GM21447 (cell line): ENCODE measurements around the gene FGD2.

Experiments used
- ATAC-seq: cut with Tn5 transposase; IDR thresholded peaks from one replicate; pipeline ENCODE4 v1.9.1; 2021; ENCODE audit not compliant: unreplicated experiment

The FGD2 gene

GRCh38 chr6:36970892-36971842 lies 34.3 kb upstream of the FGD2 start:
- no peak for ATAC-seq

- no peak for ATAC-seq
Measured at GRCh38 chr6:36971921-36972673, 33.4 kb upstream of the FGD2 start.

- no peak for ATAC-seq
Measured at GRCh38 chr6:36973190-36973589, 32.3 kb upstream of the FGD2 start.

DNA sequence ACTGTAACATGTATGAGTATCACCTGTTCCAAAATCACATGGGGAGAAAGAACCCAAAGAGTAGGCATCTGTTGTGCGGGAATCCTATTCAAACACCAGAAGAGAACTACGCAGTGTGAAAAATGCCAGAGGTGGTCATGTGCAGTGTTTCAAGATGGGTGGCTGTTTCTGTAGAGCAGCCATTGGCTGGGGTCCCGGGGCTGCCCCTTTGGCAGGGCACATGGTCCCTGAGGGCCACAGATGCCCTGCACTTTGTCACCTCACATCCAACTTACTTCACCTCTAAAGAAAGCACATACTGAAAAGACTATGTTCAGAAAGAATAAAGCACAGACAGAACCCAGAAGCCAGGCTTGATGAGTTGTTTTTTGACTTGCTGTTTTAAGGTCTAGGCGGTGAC lies 31.8 kb upstream of the FGD2 start:
- ATAC-seq: no peak

DNA sequence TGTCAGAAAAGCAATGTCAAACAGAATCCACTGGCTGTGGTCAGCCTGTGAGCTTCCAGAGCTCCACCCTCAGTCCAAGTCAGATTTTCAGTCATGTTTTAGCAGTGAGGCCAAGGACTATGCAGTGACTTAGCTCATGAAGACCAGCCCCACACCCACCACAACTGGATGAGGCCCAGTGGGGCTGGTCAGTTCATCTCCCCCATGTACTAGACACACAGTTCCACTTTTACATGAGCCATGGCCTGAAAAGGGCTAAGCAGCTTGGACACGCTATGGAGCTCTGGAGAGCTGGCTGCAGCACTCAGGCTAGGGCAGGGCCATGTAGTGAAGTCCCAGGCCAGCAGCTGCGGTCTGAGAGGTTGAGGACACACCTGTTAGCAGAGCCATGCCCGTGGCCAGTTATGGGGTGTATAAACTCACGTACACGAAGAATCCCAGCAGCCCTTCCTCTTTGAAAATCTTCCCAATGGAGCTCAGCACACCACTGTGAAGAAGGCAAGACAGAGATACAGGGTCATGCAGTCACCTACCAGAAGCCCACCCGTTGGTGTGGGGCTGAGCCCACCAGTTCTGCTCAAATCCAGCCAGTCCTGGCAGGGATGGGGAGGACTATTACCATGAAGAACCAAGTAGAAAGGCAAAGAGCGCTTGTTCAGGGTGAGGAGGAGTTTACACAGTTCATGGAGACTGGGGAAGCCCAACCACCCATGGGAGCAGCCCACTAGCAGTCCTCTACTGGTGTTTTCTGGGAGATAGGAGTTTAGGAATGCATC lies 30.0 kb upstream of the FGD2 start:
- no peak for ATAC-seq

DNA sequence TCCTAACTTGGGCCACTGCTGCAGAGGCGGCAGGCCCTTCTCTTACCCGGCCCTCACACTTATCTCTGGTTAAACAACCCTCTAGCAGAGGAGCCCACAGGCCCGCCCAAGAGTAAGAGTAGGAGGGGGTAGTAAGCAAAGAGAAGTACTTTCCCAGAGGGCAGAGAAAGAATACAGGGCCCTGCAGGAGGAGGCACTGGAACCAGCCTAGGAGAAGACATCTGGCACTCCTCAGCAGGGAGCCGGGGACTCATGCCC lies 29.5 kb upstream of the FGD2 start:
- no peak for ATAC-seq

GRCh38 chr6:36976509-36976908 lies 28.9 kb upstream of the FGD2 start:
- ATAC-seq: no peak

- no peak for ATAC-seq
Measured at GRCh38 chr6:36976931-36977330, 28.5 kb upstream of the FGD2 start.

GRCh38 chr6:36977470-36977941 lies 27.9 kb upstream of the FGD2 start:
- ATAC-seq: no peak

GRCh38 chr6:36978421-36979346 lies 26.8 kb upstream of the FGD2 start:
- ATAC-seq: no peak

DNA sequence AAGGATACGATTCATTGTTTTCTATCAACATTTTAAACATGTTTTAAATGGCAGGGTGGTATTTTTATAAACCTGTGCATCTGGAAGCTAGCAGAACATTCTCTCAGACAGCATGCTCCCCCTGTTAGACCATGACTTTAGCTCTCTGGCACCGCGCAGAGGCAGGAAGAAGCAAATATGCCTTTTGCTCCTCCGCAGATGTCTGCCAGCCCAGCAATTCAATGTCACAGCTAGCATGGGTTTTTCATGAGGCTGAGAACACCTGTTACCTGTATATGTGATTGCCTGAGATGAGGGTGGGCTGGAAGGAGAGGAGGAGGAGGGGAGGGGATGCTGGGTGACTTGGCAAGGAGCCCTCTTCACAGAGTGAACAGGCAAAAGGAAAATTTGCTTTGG lies 26.1 kb upstream of the FGD2 start:
- ATAC-seq: no peak

- ATAC-seq: no peak
Measured at GRCh38 chr6:36980129-36980528, 25.3 kb upstream of the FGD2 start.

DNA sequence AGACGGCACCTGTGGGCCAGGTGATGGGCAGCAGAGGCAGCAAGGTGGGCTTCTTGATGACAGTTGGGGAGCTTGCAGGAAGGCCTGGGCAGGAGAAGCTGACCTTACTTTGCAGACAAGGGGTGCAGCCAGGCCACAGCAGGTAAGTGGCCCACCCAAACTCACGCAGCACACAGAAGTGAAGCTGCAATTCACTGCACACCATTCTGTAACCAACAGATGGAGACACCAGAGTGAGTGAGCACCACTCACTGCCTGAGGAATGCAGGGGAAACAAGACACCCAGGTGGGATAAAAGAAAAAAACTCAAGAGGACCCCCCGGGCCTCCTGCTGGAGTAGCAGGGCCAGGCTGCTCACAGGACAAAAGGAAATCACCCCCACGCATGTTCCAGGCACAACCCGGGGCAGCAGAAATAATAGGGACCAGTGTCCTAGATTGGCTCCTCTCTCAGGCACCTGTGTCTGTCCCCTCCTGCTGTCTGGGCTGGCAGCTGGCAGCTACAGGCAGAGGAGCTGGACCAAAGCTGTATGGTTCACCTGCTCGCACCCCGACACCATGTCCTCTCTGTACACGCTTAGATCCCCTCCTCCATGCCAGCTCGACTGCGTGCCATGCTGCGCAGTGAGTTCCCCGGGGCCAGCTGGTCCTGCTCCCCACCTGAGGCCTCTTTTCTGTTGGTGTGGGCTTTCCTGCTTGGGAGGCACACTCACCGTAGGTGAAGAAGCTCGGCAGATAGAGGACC lies 24.4 kb upstream of the FGD2 start:
- ATAC-seq: no peak

GRCh38 chr6:36983538-36983937 lies 21.9 kb upstream of the FGD2 start:
- ATAC-seq: no peak

- ATAC-seq: no peak
Measured at GRCh38 chr6:36984581-36985416, 20.7 kb upstream of the FGD2 start.

GRCh38 chr6:36985417-36985807 lies 20.0 kb upstream of the FGD2 start:
- no peak for ATAC-seq

DNA sequence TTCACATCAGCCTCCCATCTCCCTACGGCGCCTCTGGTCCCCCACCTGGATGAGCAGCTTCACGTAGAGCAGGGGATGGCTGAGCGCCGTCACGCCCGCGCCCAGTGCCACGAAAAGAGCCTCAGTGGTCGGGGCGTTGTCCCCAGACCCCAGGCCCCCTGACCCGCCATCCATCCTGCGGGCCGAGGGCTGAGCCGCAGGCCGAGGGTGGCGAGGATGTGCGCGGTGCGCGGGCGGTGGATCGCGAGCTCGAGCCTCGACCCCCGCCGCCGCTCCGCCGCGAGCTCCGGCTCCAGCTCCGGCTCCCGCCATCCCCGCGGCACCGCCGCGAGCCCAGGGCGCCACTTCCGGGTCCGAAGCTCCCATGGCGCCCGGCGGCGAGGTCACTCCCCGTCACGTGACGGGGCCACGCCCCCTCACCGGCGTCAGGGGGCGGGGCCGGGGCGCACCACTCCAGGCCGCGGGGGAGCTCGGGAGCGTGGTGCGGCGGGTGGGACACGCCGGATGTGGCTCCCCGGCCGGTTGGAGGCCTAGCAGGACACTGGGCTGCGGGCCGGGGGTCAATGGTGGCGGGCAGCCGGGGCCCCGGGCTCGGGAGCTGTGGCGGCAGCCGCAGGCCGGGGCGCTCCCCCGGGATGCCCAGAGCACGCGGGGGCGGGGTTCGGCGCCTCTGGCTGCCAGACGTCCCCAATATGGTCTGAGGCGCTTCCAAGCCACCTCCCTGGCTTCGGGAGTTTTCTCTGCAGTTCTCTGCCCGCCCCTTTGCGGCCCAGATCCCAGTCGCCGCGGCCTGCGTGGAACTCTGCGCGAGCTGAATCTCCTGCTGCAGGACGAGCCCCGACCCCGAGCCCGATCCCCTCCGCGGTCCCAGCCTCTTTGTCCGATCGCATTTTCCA lies 19.4 kb upstream of the FGD2 start, which contains the start of gene MTCH1:
Gene MTCH1, minus strand, starts transcription at position 389 of the 896 bp plus-strand sequence. Its CDS starts 23 bp downstream, at position 366.
- ATAC-seq: peak; percentile 70

GRCh38 chr6:36986704-36987047 lies 18.8 kb upstream of the FGD2 start:
- peak; percentile 18 for ATAC-seq
